HUES48 (cell line): ENCODE data around the gene CYB5R4.
"Not testable (repeated sequence)": the region's sequence is repeated elsewhere in the genome, so short reads cannot be mapped to it uniquely, and the experiment has no call there.

Experiments
- H3K27ac ChIP-seq: one replicate; pipeline ENCODE4 v1.7.0; 2013; ENCODE audit warnings: low read depth, low read length, inconsistent platforms
- H3K27me3 ChIP-seq: 2 replicates; pipeline ENCODE4 v1.6.1; 2013; ENCODE audit warnings: mild to moderate bottlenecking, low read length; ENCODE audit not compliant: control insufficient read depth, insufficient read depth
- H3K36me3 ChIP-seq: 2 replicates; pipeline ENCODE4 v1.6.1; 2013; ENCODE audit warnings: low read length; ENCODE audit not compliant: control insufficient read depth, insufficient read depth
- H3K4me1 ChIP-seq: 2 replicates; pipeline ENCODE4 v1.6.1; 2013; ENCODE audit warnings: mild to moderate bottlenecking, low read length; ENCODE audit not compliant: control insufficient read depth, insufficient read depth
- H3K4me3 ChIP-seq: 2 replicates; pipeline ENCODE4 v1.5.1; 2013; ENCODE audit warnings: mild to moderate bottlenecking, low read depth, low read length
- H3K9ac ChIP-seq: 2 replicates; pipeline ENCODE4 v1.6.1; 2013; ENCODE audit warnings: mild to moderate bottlenecking, low read depth, low read length, moderate library complexity
- H3K9me3 ChIP-seq: 2 replicates; pipeline ENCODE4 v1.6.1; 2013; ENCODE audit warnings: low read length; ENCODE audit not compliant: control insufficient read depth, insufficient read depth

The CYB5R4 gene

GRCh38 chr6:83885984-83886383 is 26.5 kb downstream of the CYB5R4 start:
- no peak overlapping the region for H3K27ac ChIP-seq
- no peaks in the 10 kb centered on the region for H3K27me3 ChIP-seq
- no peaks in the 10 kb centered on the region for H3K36me3 ChIP-seq
- H3K9ac ChIP-seq, result no peak overlapping the region
- H3K4me1 ChIP-seq, result no peaks in the 10 kb centered on the region
- H3K4me3 ChIP-seq, result no peak overlapping the region
- no peaks in the 10 kb centered on the region for H3K9me3 ChIP-seq

DNA sequence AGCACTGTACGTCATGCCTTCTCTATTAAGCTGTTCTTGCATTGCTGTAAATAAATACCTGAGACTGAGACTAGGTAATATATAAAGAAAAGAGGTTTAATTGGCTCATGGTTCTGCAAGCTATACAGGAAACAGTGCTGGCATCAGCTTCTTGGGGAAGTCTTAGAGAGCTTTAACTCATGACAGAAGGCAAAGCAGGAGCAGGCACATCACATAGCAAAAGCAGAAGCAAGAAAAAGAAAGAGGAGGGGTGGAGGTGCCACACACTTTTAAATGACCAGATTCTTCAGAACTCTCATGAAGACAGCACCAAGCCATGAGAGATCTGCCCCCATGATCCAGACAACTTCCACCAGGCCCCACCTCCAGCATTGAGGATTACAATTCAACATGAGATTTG is 30.1 kb downstream of the CYB5R4 start:
- Histone ChIP-seq H3K4me3 (no peak overlapping the region), H3K27me3 (no peaks in the 10 kb centered on the region), H3K27ac (no peak overlapping the region), H3K9ac (no peak overlapping the region), H3K4me1 (peaks cover 13% of the 10 kb centered on the region; the same call in 1 of the 2 replicates), H3K9me3 (no peaks in the 10 kb centered on the region), H3K36me3 (no peaks in the 10 kb centered on the region)

GRCh38 chr6:83890520-83890919 is 31.0 kb downstream of the CYB5R4 start:
- H3K9me3 ChIP-seq, result no peaks in the 10 kb centered on the region
- H3K27ac ChIP-seq, result no peak overlapping the region
- H3K36me3 ChIP-seq, result no peaks in the 10 kb centered on the region
- H3K4me3 ChIP-seq, result no peak overlapping the region
- peaks cover 13% of the 10 kb centered on the region; the same call in 1 of the 2 replicates for H3K4me1 ChIP-seq
- H3K27me3 ChIP-seq, result no peaks in the 10 kb centered on the region
- no peak overlapping the region for H3K9ac ChIP-seq

GRCh38 chr6:83891586-83891985 is 32.1 kb downstream of the CYB5R4 start:
- H3K9ac ChIP-seq, result no peak overlapping the region
- peaks cover 13% of the 10 kb centered on the region; the same call in 1 of the 2 replicates for H3K4me1 ChIP-seq
- H3K4me3 ChIP-seq, result no peak overlapping the region
- H3K36me3 ChIP-seq, result no peaks in the 10 kb centered on the region
- no peaks in the 10 kb centered on the region for H3K9me3 ChIP-seq
- no peaks in the 10 kb centered on the region for H3K27me3 ChIP-seq
- no peak overlapping the region for H3K27ac ChIP-seq

DNA sequence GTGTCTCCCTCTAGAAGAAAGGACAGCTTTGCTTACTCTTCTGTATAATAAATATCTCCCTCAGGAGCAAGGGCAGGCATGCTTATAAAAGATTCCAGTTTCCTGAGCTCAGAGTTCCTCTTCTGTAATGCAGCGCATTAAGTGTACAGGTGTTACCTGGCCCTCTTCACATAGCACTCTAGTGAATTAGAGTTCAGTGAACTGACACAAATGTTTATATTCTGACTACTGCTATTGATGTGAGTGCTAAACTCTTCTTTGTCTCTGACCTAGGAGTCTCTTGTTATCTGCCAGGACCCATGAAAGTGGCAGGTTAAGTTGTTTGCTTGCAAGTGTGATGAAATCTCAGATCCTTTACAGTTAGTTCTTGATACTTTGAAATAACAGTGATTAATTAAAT is 33.5 kb downstream of the CYB5R4 start:
- Histone ChIP-seq H3K4me1 (peaks cover 13% of the 10 kb centered on the region; the same call in 1 of the 2 replicates), H3K4me3 (no peak overlapping the region), H3K27me3 (no peaks in the 10 kb centered on the region), H3K9ac (no peak overlapping the region), H3K9me3 (no peaks in the 10 kb centered on the region), H3K36me3 (no peaks in the 10 kb centered on the region), H3K27ac (no peak overlapping the region)

GRCh38 chr6:83897094-83897493 is 37.6 kb downstream of the CYB5R4 start:
- H3K27ac ChIP-seq, H3K27me3 ChIP-seq, H3K9me3 ChIP-seq, H3K36me3 ChIP-seq, H3K9ac ChIP-seq, H3K4me3 ChIP-seq: not testable (repeated sequence)
- peaks cover 13% of the 10 kb centered on the region; the same call in 1 of the 2 replicates for H3K4me1 ChIP-seq

- no peaks in the 10 kb centered on the region for H3K4me1 ChIP-seq
- no peak overlapping the region for H3K4me3 ChIP-seq
- no peaks in the 10 kb centered on the region for H3K27me3 ChIP-seq
- H3K27ac ChIP-seq, result no peak overlapping the region
- no peak overlapping the region for H3K9ac ChIP-seq
- no peaks in the 10 kb centered on the region for H3K36me3 ChIP-seq
- no peaks in the 10 kb centered on the region for H3K9me3 ChIP-seq
Observed at GRCh38 chr6:83901624-83902023, 42.1 kb downstream of the CYB5R4 start.

DNA sequence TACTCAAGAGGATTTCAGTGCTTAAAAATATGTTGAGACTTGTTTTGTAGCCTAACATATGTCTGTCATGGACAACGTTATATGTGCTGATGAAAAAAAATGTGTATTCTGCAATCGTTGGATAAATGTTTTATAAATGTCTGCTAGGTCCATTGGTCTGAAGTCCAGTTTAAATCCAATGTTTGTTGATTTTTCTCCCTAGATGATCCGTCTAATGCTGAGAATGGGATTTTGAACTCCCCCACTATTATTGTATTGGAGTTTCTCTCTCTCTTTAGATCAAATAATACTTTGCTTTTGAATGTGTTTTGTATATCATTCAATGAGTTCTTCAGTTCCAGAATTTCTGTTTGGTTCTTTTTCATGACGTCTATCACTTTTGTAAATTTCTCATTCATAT is 44.9 kb downstream of the CYB5R4 start:
- H3K36me3 ChIP-seq, result no peaks in the 10 kb centered on the region
- no peak overlapping the region for H3K4me3 ChIP-seq
- no peak overlapping the region for H3K27ac ChIP-seq
- H3K9me3 ChIP-seq, result no peaks in the 10 kb centered on the region
- H3K9ac ChIP-seq, result no peak overlapping the region
- peaks cover 9% of the 10 kb centered on the region for H3K4me1 ChIP-seq
- no peaks in the 10 kb centered on the region for H3K27me3 ChIP-seq

GRCh38 chr6:83905648-83906047 is 46.2 kb downstream of the CYB5R4 start:
- Histone ChIP-seq H3K4me3 (no peak overlapping the region), H3K27ac (no peak overlapping the region), H3K4me1 (peaks cover 16% of the 10 kb centered on the region), H3K9ac (no peak overlapping the region), H3K36me3 (no peaks in the 10 kb centered on the region), H3K27me3 (no peaks in the 10 kb centered on the region), H3K9me3 (no peaks in the 10 kb centered on the region)

DNA sequence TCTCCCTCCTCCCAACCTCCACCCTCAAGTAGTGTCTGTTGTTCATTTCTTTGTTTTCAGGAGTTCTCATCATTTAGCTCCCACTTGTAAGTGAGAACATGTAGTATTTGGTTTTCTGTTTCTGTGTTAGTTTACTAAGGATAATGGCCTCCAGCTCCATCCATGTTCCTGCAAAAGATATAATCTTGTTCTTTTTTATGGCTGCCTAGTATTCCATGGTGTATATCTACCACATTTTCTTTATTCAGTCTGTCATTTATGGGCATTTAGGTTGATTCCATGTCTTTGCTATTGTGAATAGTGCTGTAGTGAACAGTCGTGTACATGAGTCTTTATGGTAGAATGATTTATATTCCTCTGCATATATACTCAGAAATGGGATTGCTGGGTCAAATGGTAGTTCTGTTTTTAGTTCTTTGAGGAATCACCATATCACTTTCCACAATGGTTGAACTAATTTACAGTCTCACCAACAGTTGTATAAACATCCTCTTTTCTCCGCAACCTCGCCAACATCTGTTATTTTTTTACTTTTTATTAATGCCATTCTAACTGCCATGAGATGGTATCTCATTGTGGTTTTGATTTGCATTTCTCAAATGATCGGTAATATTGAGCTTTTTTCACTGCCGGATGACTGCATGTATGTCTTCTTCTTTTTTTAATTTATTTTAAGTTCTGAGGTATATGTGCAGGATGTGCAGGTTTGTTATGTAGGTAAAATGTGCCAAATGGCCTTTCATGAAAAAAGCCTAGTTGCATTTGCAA is 48.3 kb downstream of the CYB5R4 start:
- not testable (repeated sequence) for H3K4me3 ChIP-seq, H3K9ac ChIP-seq, H3K9me3 ChIP-seq, H3K27ac ChIP-seq, H3K27me3 ChIP-seq, H3K36me3 ChIP-seq
- peaks cover 31% of the 10 kb centered on the region for H3K4me1 ChIP-seq

DNA sequence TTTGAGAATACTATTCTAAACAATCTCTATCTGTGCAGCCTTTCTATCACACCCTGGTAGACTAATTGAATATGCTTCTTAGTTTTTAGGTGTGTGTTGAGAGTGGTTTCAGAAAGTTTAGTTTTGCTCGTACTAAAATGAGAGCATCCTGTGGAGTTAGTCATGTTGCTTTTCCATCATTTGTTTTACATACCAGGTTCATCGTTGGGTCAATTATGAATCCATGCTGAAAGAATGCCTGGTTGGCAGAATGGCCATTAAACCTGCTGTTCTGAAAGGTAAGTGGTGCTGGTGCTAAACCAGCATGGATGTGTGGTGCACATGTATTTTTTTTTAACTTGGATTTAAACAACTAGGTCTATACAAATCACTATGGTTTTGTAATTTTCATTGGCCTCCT is 49.3 kb downstream of the CYB5R4 start:
- H3K27ac ChIP-seq, result no peak overlapping the region
- H3K9ac ChIP-seq, result no peak overlapping the region
- no peaks in the 10 kb centered on the region for H3K27me3 ChIP-seq
- H3K4me1 ChIP-seq, result peaks cover 37% of the 10 kb centered on the region
- no peak overlapping the region for H3K4me3 ChIP-seq
- no peaks in the 10 kb centered on the region for H3K36me3 ChIP-seq
- H3K9me3 ChIP-seq, result no peaks in the 10 kb centered on the region
